Measurements from ENCODE around the gene ERG28. TPM values are rescaled to one million over a fixed set of nuclear protein-coding genes. Genes with fewer than 3 reads are reported as not detected.

The ERG28 gene
- polyA plus RNA-seq, 2 of the 4 experiments (the other 2 are of a cell fraction), result 18.8 to 23.4 TPM

- Histone ChIP-seq H3K4me3 (no peak overlapping the region), H3K27ac (no peak overlapping the region), H3K4me1 (peaks cover 11% of the 10 kb centered on the region; the same call in 2 of the 3 replicates), H3K9me3 (no peaks in the 10 kb centered on the region), H3K4me2 (no peak overlapping the region)
- FAIRE-seq (no peak), ATAC-seq (no peak), DNase-seq (ENCODE audit: low read depth in 1 of 2, low spot score in 1 of 2) (no peak)
- ChIA-PET POLR2A (no interaction called here), CTCF (interaction anchor here (0.8 to 13.9 kb wide), 11 partner anchors 9 to 987 kb away, joined by 3 to 546 read pairs (median 6); partner anchors contain the start of gene FLVCR2)
- 57% methylated on average over 4 of the region's 4 CpGs for WGBS (ENCODE audit: missing lambda C conversion rate)
- TF ChIP-seq EHF (CRISPR knock-in tag; IDR thresholded peaks at IDR 0.05) (no peak), ZNF302 (CRISPR knock-in tag; IDR thresholded peaks at IDR 0.05) (no peak), POLR2A (IDR thresholded peaks at IDR 0.05; ENCODE audit: low read length) (no peak), USF2 (IDR thresholded peaks at IDR 0.05) (no peak), JUN (IDR thresholded peaks at IDR 0.05) (no peak), FOSB (CRISPR knock-in tag; IDR thresholded peaks at IDR 0.05) (no peak), ZC3H11A (IDR thresholded peaks at IDR 0.05) (no peak), E2F6 (IDR thresholded peaks at IDR 0.05; ENCODE audit: borderline replicate concordance, low read depth) (no peak), HDAC2 (IDR thresholded peaks at IDR 0.05) (no peak), HOXB5 (CRISPR knock-in tag; IDR thresholded peaks at IDR 0.05) (no peak), ESRRA (IDR thresholded peaks at IDR 0.05; ENCODE audit: borderline replicate concordance, low read length) (no peak), HOXA7 (CRISPR knock-in tag; IDR thresholded peaks at IDR 0.05) (no peak), KDM1A (IDR thresholded peaks at IDR 0.05; ENCODE audit: low read depth) (no peak), FOSL2 (IDR thresholded peaks at IDR 0.05) (no peak), FOSL2 (CRISPR knock-in tag; IDR thresholded peaks at IDR 0.05) (no peak)
- TF ChIP-seq, protein P1, sequence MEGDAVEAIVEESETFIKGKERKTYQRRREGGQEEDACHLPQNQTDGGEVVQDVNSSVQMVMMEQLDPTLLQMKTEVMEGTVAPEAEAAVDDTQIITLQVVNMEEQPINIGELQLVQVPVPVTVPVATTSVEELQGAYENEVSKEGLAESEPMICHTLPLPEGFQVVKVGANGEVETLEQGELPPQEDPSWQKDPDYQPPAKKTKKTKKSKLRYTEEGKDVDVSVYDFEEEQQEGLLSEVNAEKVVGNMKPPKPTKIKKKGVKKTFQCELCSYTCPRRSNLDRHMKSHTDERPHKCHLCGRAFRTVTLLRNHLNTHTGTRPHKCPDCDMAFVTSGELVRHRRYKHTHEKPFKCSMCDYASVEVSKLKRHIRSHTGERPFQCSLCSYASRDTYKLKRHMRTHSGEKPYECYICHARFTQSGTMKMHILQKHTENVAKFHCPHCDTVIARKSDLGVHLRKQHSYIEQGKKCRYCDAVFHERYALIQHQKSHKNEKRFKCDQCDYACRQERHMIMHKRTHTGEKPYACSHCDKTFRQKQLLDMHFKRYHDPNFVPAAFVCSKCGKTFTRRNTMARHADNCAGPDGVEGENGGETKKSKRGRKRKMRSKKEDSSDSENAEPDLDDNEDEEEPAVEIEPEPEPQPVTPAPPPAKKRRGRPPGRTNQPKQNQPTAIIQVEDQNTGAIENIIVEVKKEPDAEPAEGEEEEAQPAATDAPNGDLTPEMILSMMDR (IDR thresholded peaks at IDR 0.05), result no peak
- TF ChIP-seq, protein P2, sequence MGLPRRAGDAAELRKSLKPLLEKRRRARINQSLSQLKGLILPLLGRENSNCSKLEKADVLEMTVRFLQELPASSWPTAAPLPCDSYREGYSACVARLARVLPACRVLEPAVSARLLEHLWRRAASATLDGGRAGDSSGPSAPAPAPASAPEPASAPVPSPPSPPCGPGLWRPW (IDR thresholded peaks at IDR 0.05), result no peak
- TF ChIP-seq, protein P3, sequence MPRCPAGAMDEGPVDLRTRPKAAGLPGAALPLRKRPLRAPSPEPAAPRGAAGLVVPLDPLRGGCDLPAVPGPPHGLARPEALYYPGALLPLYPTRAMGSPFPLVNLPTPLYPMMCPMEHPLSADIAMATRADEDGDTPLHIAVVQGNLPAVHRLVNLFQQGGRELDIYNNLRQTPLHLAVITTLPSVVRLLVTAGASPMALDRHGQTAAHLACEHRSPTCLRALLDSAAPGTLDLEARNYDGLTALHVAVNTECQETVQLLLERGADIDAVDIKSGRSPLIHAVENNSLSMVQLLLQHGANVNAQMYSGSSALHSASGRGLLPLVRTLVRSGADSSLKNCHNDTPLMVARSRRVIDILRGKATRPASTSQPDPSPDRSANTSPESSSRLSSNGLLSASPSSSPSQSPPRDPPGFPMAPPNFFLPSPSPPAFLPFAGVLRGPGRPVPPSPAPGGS (IDR thresholded peaks at IDR 0.05), result no peak
Observed at GRCh38 chr14:75657331-75657730, 3.3 kb downstream of the ERG28 start.

- ChIA-PET CTCF (interaction anchor here (0.5 to 13.9 kb wide), 35 partner anchors 9 to 989 kb away, joined by 3 to 546 read pairs (median 6); partner anchors contain the start of genes FLVCR2, IFT43 and TGFB3), POLR2A (interaction anchor here (1.0 to 1.8 kb wide), 3 partner anchors 9 to 77 kb away, joined by 3 to 14 read pairs (median 12); partner anchors contain the start of gene FLVCR2)
- H3K4me2 ChIP-seq, result no peak overlapping the region
- 0% methylated on average over 1 of the region's 1 CpG for WGBS (ENCODE audit: missing lambda C conversion rate)
- DNase-seq (ENCODE audit: low read depth in 1 of 2, low spot score in 1 of 2), result no peak
- H3K9me3 ChIP-seq, result no peaks in the 10 kb centered on the region
- FAIRE-seq, result no peak
- H3K4me3 ChIP-seq, result no peak overlapping the region
- peaks cover 19% of the 10 kb centered on the region; the same call in 2 of the 3 replicates for H3K4me1 ChIP-seq
- no peak overlapping the region for H3K27ac ChIP-seq
- ATAC-seq, result no peak
- TF ChIP-seq BHLHE40 (IDR thresholded peaks at IDR 0.05; ENCODE audit: low read depth, low read length) (no peak), ESRRA (IDR thresholded peaks at IDR 0.05; ENCODE audit: borderline replicate concordance, low read length) (no peak), MAFK (IDR thresholded peaks at IDR 0.05; ENCODE audit: partially characterized antibody) (no peak), CHD4 (IDR thresholded peaks at IDR 0.05; ENCODE audit: borderline replicate concordance) (no peak), JUN (IDR thresholded peaks at IDR 0.05) (no peak), MYC (IDR thresholded peaks at IDR 0.05; ENCODE audit: borderline replicate concordance, low read length) (no peak), MAX (IDR thresholded peaks at IDR 0.05) (no peak), EHF (CRISPR knock-in tag; IDR thresholded peaks at IDR 0.05) (no peak), CHD2 (IDR thresholded peaks at IDR 0.05; ENCODE audit: low read length, partially characterized antibody) (no peak), TFCP2L1 (CRISPR knock-in tag; IDR thresholded peaks at IDR 0.05) (no peak), HOXB13 (CRISPR knock-in tag; IDR thresholded peaks at IDR 0.05; ENCODE audit: low read depth) (no peak), CBX2 (IDR thresholded peaks at IDR 0.05; ENCODE audit: borderline replicate concordance, low read depth) (no peak)
- TF ChIP-seq, protein P4, sequence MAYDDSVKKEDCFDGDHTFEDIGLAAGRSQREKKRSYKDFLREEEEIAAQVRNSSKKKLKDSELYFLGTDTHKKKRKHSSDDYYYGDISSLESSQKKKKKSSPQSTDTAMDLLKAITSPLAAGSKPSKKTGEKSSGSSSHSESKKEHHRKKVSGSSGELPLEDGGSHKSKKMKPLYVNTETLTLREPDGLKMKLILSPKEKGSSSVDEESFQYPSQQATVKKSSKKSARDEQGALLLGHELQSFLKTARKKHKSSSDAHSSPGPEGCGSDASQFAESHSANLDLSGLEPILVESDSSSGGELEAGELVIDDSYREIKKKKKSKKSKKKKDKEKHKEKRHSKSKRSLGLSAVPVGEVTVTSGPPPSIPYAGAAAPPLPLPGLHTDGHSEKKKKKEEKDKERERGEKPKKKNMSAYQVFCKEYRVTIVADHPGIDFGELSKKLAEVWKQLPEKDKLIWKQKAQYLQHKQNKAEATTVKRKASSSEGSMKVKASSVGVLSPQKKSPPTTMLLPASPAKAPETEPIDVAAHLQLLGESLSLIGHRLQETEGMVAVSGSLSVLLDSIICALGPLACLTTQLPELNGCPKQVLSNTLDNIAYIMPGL (CRISPR knock-in tag; IDR thresholded peaks at IDR 0.05; ENCODE audit: borderline replicate concordance), result no peak
- TF ChIP-seq, protein P1 (IDR thresholded peaks at IDR 0.05), result no peak
- TF ChIP-seq, protein P3 (IDR thresholded peaks at IDR 0.05), result no peak
Observed at GRCh38 chr14:75655235-75655634, 5.4 kb downstream of the ERG28 start.
